GM12872 (cell line): Measurements from ENCODE around the gene ZNF718.

Experiments
- CTCF ChIP-seq: IDR thresholded peaks from 3 replicates; pipeline ENCODE4 v1.5.1; 2011; ENCODE audit warnings: low read depth, mild to moderate bottlenecking, low read length, moderate library complexity; ENCODE audit not compliant: insufficient read depth

The ZNF718 gene

GRCh38 chr4:124275-125081, at the start of gene ZNF718:
ZNF718 (plus strand) TSS chr4:124501; CDS start chr4:124671, 170 bp downstream.
- no peak for TF ChIP-seq CTCF

GRCh38 chr4:85951-86350, 38.4 kb upstream of the ZNF718 start:
- TF ChIP-seq CTCF, result no peak

DNA sequence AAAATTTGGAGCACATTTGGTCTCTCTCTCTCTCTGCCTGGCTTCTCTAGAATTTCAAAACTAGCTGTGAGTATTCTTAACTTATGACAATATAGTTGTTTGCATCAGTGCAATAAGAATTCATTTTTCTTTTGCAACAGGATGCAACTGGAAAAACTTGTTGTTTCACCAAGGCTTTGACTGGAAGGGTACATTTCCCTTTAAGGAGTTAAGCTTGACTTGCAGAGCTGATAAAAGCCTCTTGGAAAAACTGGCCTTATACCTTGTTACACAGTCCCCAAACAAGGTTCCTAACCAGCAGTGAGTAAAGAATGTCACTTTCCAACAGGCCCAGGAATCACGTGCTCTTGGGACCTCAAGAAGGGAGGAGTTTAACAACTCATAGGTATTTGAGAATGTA, 25.9 kb upstream of the ZNF718 start:
- no peak for TF ChIP-seq CTCF

DNA sequence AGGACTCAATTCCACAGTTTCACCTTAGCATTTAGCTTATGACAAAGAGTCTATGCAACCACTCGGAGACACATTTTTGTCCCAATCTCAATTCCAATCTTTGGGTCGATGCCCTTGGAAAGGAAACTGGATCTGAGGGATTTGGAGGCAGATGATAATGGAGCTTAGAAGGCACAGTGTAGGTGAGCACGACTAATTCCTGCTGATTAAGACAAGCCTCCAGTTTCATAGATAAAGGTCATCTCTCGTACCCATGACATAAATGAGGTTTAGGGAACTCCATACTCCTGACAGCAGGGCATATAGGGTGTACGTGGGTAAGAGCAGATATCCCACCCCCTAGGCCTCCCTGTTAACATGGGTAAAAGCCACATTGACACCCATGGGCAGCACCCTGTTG, 24.4 kb upstream of the ZNF718 start:
- no peak for TF ChIP-seq CTCF

GRCh38 chr4:107083-107443, 17.2 kb upstream of the ZNF718 start:
- no peak for TF ChIP-seq CTCF

DNA sequence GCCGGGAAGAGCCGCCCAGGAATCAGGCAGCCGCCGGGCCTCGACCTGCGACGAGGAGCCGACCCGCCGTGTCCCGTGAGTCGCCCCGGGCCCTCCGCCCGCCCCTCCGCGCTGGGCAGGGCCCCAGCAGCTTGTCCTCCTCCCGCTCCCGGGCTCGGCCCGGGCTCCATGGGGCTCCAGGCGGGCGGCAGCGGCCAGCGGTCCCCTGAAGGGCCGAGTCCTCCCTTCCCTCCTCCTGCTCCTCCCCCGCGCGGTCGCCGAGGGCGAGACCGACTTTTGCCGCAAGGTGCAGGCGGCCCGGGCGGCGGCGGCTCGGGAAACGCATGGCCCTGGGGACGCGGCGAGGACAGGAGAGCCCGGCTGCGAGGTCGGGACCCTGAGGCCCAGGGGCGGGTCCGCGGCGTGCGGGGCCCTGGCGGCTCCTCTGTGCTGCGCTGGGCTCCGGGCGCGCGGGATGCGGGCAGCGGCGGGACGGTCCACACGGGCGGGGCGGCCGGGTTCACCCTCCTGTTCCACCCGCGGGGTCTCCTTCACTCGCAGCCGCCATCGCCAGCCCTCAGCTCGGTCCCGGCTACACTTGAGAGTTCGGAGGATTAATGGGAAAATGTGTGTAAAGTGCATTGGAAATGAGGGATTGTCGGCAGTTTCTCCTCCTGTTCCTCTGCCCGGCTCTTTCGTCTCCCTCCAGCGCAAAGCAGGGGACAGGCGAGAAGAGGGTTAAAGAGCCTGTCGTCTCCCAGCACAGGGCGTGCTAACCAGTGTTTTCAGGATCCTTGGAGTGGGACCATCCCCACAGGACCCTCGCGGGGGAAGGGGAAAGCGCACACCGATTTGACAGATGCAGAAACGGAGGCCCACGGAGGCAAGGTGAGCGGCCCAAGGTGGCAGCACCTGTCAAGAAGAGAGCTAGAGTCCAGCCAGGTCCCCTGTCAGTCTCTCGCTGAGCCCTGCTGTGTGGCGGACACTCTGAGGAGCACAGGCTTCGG, 16.6 kb upstream of the ZNF718 start:
- no peak for TF ChIP-seq CTCF

DNA sequence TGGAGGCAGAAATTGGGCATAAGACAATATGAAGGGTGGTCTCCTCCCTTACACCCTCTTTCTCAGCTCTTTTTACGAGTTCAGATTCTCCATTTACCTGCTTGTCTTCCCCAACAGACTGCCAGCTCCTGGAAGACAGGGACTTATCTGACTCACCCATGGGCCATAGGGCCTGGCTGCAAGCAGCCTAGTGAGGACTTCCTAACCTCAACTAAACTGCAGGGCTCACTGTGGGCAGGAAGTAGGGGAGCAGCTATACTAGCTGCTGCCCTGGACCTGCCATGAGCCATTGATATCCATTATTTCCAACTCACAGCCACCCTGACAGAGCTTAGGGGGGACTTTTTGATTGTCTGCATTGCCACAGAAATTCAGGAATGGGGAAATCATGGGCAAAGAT, 11.5 kb upstream of the ZNF718 start:
- no peak for TF ChIP-seq CTCF
